Spleen (tissue), 11 donors: ENCODE measurements around the gene MXRA8. TPM values are rescaled to one million over a fixed set of nuclear protein-coding genes. Genes with fewer than 3 reads are reported as not detected.

Experiments
- DNase-seq: peaks from one replicate; pipeline ENCODE4 v3.0.0-alpha.2; 2020
- H3K27ac ChIP-seq, 8 donors: fragments of 200-600 bp; sonication (generic) in 7 of 8; 1 replicate in 4 of 8; 2 replicates in 4 of 8; pipeline versions ENCODE4 v1.5.0 to v1.8.0; 2016 to 2021; ENCODE audit warnings: inconsistent platforms in 4 of 8, mild to moderate bottlenecking in 4 of 8, moderate library complexity in 1 of 8
- H3K27me3 ChIP-seq, 7 donors: fragments of 200-600 bp; sonication (generic) in 6 of 7; replicated peaks in 1 of 7; 1 replicate in 4 of 7; 2 replicates in 3 of 7; pipeline versions ENCODE4 v1.5.0 to v1.8.0; 2016 to 2021; ENCODE audit warnings: inconsistent platforms in 3 of 7, mild to moderate bottlenecking in 1 of 7
- H3K36me3 ChIP-seq, 6 donors: fragments of 200-600 bp; sonication (generic) in 5 of 6; 1 replicate in 4 of 6; 2 replicates in 2 of 6; pipeline versions ENCODE4 v1.5.0 to v1.8.0; 2016 to 2021; ENCODE audit warnings: inconsistent platforms in 2 of 6
- H3K4me1 ChIP-seq, 6 donors: fragments of 200-600 bp; sonication (generic) in 5 of 6; 1 replicate in 3 of 6; 2 replicates in 3 of 6; pipeline versions ENCODE4 v1.5.0 to v1.8.0; 2016 to 2021; ENCODE audit warnings: inconsistent platforms in 3 of 6
- H3K4me3 ChIP-seq, 8 donors: fragments of 200-600 bp; sonication (generic) in 7 of 8; 1 replicate in 4 of 8; 2 replicates in 4 of 8; pipeline versions ENCODE4 v1.5.0 to v1.8.0; 2016 to 2021; ENCODE audit warnings: inconsistent platforms in 4 of 8, mild to moderate bottlenecking in 4 of 8, moderate library complexity in 2 of 8
- H3K9me3 ChIP-seq, 8 donors: fragments of 200-600 bp; sonication (generic) in 7 of 8; 1 replicate in 4 of 8; 2 replicates in 4 of 8; pipeline versions ENCODE4 v1.5.0 to v1.8.0; 2016 to 2021; ENCODE audit warnings: inconsistent platforms in 4 of 8
- CTCF ChIP-seq, 11 experiments: fragments of 200-600 bp in 7 of 11; fragments of 450-650 bp in 4 of 11; sonication (generic) in 4 of 11; IDR thresholded peaks in 8 of 11; conservative IDR thresholded peaks in 3 of 11; 1 replicate in 7 of 11; 2 replicates in 4 of 11; pipeline versions ENCODE4 v1.4.0 to v1.8.0; 2016 to 2021; ENCODE audit warnings: antibody characterized with exemption in 11 of 11, inconsistent platforms in 4 of 11, mild to moderate bottlenecking in 1 of 11
- POLR2A ChIP-seq, 3 donors: fragments of 450-650 bp; IDR thresholded peaks; one replicate each; pipeline ENCODE4 v1.5.1; 2017; ENCODE audit warnings: antibody characterized with exemption in 3 of 3, mild to moderate bottlenecking in 1 of 3
- POLR2AphosphoS5 ChIP-seq, 3 donors: sonication (generic); formaldehyde crosslinking; IDR thresholded peaks; one replicate each; pipeline ENCODE4 v1.5.1; 2017; ENCODE audit warnings: antibody characterized with exemption in 3 of 3
- WGBS, 5 donors: extraction: QIAGEN DNeasy Blood & Tissue Kit in 3 of 5; methylation state at CpG; one replicate each; pipeline versions ENCODE4 v1.1.5 to v1.1.7; 2013 to 2018; 5-methylcytosine and 5-hydroxymethylcytosine counted together
- intact Hi-C: fragments of 100-400 bp; cut with DNase I; formaldehyde crosslinking; loops from one replicate; pipeline ENCODE4 v1.15.0; 2023; ENCODE audit warnings: low total_unique reads
- polyA plus RNA-seq, 3 donors: library from polyadenylated mRNA; stranded (reverse); fragments of 200-250 nt; gene quantifications; one replicate each; pipeline ENCODE4 v1.2.1, GENCODE V29; 2013
- total RNA-seq, 7 donors: library from RNA; depleted of rRNA in 3 of 7; stranded (reverse); fragments of >200 nt in 3 of 7; fragmentation: NEBNext Ultra II Directional in 4 of 7; extraction: Animal tissue kit (Norgen Biotek cat#: 25700) in 4 of 7; gene quantifications; one replicate each; pipeline versions ENCODE4 v1.1.0 to v1.2.1, GENCODE V29; 2016 to 2021
- donor health status: healthy with polysubstance abuse.
- donor health status: DM: no; HTN: no; CAD: no; lungs with moderate emphysema.
- donor health status: DM: no; HTN: no; CAD: no.
- donor health status: Bipolar disorder and iron deficiency.
- donor health status: healthy.
- donor health status: DM: no; HTN: no; CAD: no.
- donor health status: DM: yes; HTN: yes; CAD: no.

MXRA8 gene
- total and polyA plus RNA-seq, 10 donors = 25.9 to 71.7 (median 47.1) TPM

GRCh38 chr1:1312450-1313314, 45.7 kb downstream of the MXRA8 start:
- WGBS, 5 donors = 90 to 94% (median 90%) methylated on average over 24 to 49 of the region's 49 CpGs
- Histone ChIP-seq H3K4me3 (no peak overlapping the region), H3K9me3 (no peaks in the 10 kb centered on the region), H3K36me3 (peaks cover 0 to 78% (median 55%) of the 10 kb centered on the region in 6 donors), H3K4me1 (peaks cover 10 to 28% (median 17%) of the 10 kb centered on the region in 6 donors), H3K27me3 (no peaks in the 10 kb centered on the region), H3K27ac (no peak overlapping the region)
- TF ChIP-seq CTCF (IDR thresholded peaks at IDR 0.05 in 8 of 11, conservative IDR thresholded peaks at IDR 0.05 in 3 of 11) (no peak), POLR2A (IDR thresholded peaks at IDR 0.05) (no peak), POLR2AphosphoS5 (IDR thresholded peaks at IDR 0.05) (peak in 1 of 3 donors; percentile 60)
- DNase-seq = no peak
- intact Hi-C loops = no loop called here

GRCh38 chr1:1311107-1312104, 46.9 kb downstream of the MXRA8 start:
- TF ChIP-seq CTCF (IDR thresholded peaks at IDR 0.05 in 8 of 11, conservative IDR thresholded peaks at IDR 0.05 in 3 of 11) = no peak
- no peak for TF ChIP-seq POLR2A (IDR thresholded peaks at IDR 0.05)
- TF ChIP-seq POLR2AphosphoS5 (IDR thresholded peaks at IDR 0.05) = peak in 1 of 3 donors; percentile 14
- Histone ChIP-seq H3K4me1 (peaks cover 19 to 37% (median 27%) of the 10 kb centered on the region in 6 donors), H3K27ac (no peak overlapping the region), H3K36me3 (peaks cover 0 to 66% (median 46%) of the 10 kb centered on the region in 6 donors), H3K27me3 (no peaks in the 10 kb centered on the region), H3K4me3 (no peak overlapping the region), H3K9me3 (no peaks in the 10 kb centered on the region)
- WGBS, 5 donors = 87 to 93% (median 93%) methylated on average over 17 to 22 of the region's 22 CpGs
- DNase-seq = no peak
- intact Hi-C loops = no loop called here

GRCh38 chr1:1310476-1311053, 47.8 kb downstream of the MXRA8 start:
- TF ChIP-seq CTCF (IDR thresholded peaks at IDR 0.05 in 8 of 11, conservative IDR thresholded peaks at IDR 0.05 in 3 of 11) = no peak
- no peak for TF ChIP-seq POLR2AphosphoS5 (IDR thresholded peaks at IDR 0.05)
- TF ChIP-seq POLR2A (IDR thresholded peaks at IDR 0.05) = no peak
- Histone ChIP-seq H3K4me1 (peaks cover 28 to 45% (median 35%) of the 10 kb centered on the region in 6 donors), H3K9me3 (no peaks in the 10 kb centered on the region), H3K36me3 (peaks cover 0 to 59% (median 46%) of the 10 kb centered on the region in 6 donors), H3K4me3 (no peak overlapping the region), H3K27me3 (no peaks in the 10 kb centered on the region), H3K27ac (peak overlapping the region in 1 of 8 donors; percentile 97)
- intact Hi-C loops = no loop called here
- no peak for DNase-seq
- 83 to 93% (median 90%) methylated on average over 18 to 21 of the region's 21 CpGs for WGBS, 5 donors
